WERI-Rb-1 (cell line): Measurements from ENCODE around the gene SNX5.

Source experiments
- DNase-seq: peaks from one replicate; pipeline ENCODE4 v3.0.0-alpha.2; 2020
- H3K27ac ChIP-seq: fragments of 250-450 bp; sonication (Bioruptor Pico); 2 replicates; pipeline ENCODE4 v1.5.1; 2020; ENCODE audit warnings: mild to moderate bottlenecking, moderate library complexity
- H3K27me3 ChIP-seq: fragments of 250-450 bp; sonication (Bioruptor Pico); 2 replicates; pipeline ENCODE4 v1.5.1; 2021; ENCODE audit warnings: mild to moderate bottlenecking, low read depth, moderate library complexity; ENCODE audit not compliant: insufficient read depth, severe bottlenecking
- H3K36me3 ChIP-seq: fragments of 250-450 bp; sonication (Bioruptor Pico); 2 replicates; pipeline ENCODE4 v1.5.1; 2020; ENCODE audit warnings: mild to moderate bottlenecking, moderate library complexity
- H3K4me3 ChIP-seq: 2 replicates; pipeline ENCODE4 v1.5.1; 2011; ENCODE audit warnings: low read depth, mild to moderate bottlenecking, control low read depth, low read length
- H3K9me3 ChIP-seq: fragments of 250-450 bp; sonication (Bioruptor Pico); 2 replicates; pipeline ENCODE4 v1.5.1; 2021; ENCODE audit warnings: mild to moderate bottlenecking, moderate library complexity; ENCODE audit not compliant: severe bottlenecking
- TF ChIP-seq, protein P1 (sequence below): IDR thresholded peaks from 2 replicates; pipeline ENCODE4 v1.5.1; 2011; ENCODE audit warnings: low read depth, mild to moderate bottlenecking, control low read depth, inconsistent platforms, low read length

The SNX5 gene

DNA sequence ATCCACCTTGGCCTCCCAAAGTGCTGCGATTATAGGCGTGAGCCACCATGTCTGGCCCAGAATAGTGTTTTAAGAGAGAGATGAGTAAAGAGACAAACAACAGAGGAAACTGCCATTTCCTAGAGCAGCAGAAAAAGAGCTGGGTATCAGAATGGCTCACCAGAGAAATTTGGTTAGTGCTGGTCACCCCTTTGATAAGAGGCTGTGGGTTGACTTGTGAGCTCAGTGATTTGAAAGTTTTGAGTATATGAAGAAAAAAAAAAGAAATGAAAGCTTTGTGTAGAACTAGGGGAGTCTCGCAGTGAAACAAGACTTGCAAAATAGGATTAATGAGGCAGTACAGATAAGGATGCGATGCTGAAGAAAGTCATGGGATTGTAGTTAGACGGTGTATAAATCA is 29.9 kb upstream of the SNX5 start:
- Histone ChIP-seq H3K27ac (no peak overlapping the region), H3K4me3 (no peak overlapping the region), H3K36me3 (no peaks in the 10 kb centered on the region), H3K9me3 (no peaks in the 10 kb centered on the region), H3K27me3 (no peaks in the 10 kb centered on the region)
- TF ChIP-seq, protein P1, sequence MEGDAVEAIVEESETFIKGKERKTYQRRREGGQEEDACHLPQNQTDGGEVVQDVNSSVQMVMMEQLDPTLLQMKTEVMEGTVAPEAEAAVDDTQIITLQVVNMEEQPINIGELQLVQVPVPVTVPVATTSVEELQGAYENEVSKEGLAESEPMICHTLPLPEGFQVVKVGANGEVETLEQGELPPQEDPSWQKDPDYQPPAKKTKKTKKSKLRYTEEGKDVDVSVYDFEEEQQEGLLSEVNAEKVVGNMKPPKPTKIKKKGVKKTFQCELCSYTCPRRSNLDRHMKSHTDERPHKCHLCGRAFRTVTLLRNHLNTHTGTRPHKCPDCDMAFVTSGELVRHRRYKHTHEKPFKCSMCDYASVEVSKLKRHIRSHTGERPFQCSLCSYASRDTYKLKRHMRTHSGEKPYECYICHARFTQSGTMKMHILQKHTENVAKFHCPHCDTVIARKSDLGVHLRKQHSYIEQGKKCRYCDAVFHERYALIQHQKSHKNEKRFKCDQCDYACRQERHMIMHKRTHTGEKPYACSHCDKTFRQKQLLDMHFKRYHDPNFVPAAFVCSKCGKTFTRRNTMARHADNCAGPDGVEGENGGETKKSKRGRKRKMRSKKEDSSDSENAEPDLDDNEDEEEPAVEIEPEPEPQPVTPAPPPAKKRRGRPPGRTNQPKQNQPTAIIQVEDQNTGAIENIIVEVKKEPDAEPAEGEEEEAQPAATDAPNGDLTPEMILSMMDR, result no peak
- DNase-seq, result no peak

DNA sequence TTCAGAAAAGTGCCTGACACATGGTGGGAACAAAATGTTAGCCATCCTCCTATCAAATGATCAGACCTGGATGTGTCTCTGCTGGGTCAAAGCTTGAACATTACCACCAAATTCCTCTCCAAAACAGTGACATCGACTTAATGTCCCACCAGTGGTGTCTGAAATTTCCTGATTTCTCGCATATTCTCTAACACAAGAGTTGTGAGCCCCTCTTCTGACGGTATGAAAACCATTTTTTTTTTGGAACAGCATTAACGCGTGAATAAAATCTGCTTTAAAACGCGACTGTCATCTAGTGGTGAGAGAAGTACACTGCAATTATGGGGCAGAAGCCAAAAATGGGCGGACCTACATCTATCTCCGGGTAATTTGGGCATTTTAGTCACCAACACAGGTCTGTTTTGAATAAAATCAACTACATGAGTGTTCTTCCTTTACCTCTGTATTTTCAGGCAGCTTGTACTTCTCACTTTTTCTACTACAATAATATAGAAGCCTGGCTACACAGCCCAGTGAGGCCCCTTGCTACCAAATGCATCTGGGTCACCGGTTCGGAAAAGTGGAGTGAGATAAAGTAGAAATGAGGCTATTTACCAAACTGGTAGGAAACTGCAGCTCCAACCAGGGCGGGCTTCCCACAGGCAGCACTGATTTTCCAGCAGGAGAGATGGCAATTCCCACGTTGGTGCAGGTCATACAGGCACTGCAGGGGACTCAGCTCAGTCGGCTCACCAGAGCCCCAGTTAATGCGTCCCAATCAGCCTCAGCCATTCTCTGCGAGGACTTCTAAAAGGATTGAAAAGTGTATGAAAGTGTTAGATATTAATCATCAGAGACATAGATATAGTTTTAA is 27.6 kb upstream of the SNX5 start:
- DNase-seq, result no peak
- Histone ChIP-seq H3K36me3 (no peaks in the 10 kb centered on the region; the same call in 1 of the 2 replicates), H3K4me3 (no peak overlapping the region), H3K27ac (no peak overlapping the region), H3K9me3 (no peaks in the 10 kb centered on the region), H3K27me3 (no peaks in the 10 kb centered on the region)
- TF ChIP-seq, protein P1, result peak; percentile 78

DNA sequence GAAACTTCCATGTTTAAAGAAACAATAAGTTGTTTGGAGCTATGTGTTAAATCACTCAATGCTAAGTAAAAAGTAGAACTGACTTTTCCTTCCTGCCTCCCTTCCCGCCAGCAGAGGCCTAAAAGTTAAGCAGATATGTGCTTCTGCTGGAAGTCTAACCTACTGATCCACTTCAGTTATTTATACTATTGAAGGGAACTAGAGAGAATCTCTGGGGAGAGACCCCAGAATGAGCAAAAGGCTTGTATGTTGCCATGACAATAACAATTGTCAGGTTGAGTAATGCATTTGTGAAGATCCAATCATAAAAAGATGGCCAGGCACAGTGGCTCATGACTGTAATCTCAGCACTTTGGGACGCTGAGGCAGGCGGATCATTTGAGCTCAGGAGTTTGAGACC is 25.0 kb upstream of the SNX5 start:
- Histone ChIP-seq H3K9me3 (no peaks in the 10 kb centered on the region), H3K27ac (no peak overlapping the region), H3K27me3 (no peaks in the 10 kb centered on the region), H3K36me3 (peaks cover 18% of the 10 kb centered on the region), H3K4me3 (no peak overlapping the region)
- TF ChIP-seq, protein P1, result no peak
- DNase-seq, result no peak

DNA sequence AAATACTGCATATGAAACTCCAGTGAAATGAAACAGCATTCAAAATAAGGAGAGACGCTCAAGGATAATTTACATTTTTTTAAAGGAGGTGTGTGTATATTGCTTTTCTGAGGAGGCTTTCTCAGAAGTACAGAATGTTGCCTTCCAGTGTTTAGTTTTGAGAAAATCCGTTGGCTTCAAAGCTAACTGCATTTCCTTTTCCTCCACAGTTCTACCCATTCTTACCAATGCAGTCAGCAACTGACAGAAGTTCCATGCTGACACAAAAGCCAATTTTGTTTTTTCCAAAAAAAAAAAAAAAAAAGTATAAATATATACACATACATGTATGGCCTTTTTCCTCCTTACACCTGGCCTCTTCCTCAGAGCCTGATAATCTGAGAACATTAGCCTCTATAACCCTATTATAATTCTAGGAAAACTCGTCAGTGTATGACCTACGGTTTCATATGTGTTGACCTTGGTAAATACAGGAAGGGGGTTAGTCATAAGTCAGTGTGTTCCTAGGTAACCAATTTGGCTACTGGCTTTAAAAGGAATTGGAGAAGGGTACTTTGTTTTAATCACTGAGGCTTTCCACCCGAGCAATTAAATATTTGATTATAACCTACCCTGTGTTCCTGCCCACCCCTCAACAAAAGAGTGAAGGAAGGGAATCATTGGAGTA is 24.4 kb upstream of the SNX5 start:
- Histone ChIP-seq H3K9me3 (no peaks in the 10 kb centered on the region), H3K36me3 (peaks cover 21% of the 10 kb centered on the region), H3K27me3 (no peaks in the 10 kb centered on the region), H3K4me3 (no peak overlapping the region), H3K27ac (no peak overlapping the region)
- no peak for DNase-seq
- TF ChIP-seq, protein P1, result no peak

DNA sequence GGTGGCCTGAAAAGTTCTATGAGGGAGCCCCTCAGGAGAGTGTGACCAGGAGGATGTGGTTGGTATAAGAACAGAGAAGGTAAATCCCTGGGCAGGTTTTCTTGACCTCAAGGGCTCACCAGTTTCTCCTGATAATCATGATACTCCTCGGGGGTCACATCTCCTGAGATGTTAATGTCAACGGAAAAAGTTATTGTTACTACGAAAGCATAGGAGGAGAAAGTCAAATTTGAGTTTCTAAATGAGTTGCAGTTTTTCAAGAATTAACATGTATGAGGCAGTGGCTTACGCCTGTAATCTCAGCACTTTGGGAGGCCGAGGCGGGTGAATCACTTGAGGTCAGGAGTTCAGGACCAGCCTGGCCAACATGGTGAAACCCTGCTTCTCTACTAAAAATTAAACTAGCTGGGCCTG is 23.6 kb upstream of the SNX5 start:
- peaks cover 22% of the 10 kb centered on the region for H3K36me3 ChIP-seq
- H3K4me3 ChIP-seq, result no peak overlapping the region
- H3K27ac ChIP-seq, result no peak overlapping the region
- no peak for DNase-seq
- H3K9me3 ChIP-seq, result no peaks in the 10 kb centered on the region
- no peaks in the 10 kb centered on the region for H3K27me3 ChIP-seq
- TF ChIP-seq, protein P1, result no peak
